ENCODE results near the gene VAMP1.

The VAMP1 gene

GRCh38 chr12:6425590-6426531 lies 44.6 kb downstream of the VAMP1 start:
- no peak overlapping the region for H3K4me3 ChIP-seq (ENCODE audit: low read length)
- DNase-seq (ENCODE audit: low read depth): no peak
- TF ChIP-seq CTCF (conservative IDR thresholded peaks at IDR 0.05; ENCODE audit: low read length): no peak

- H3K4me3 ChIP-seq (ENCODE audit: low read length): no peak overlapping the region
- no peak for DNase-seq (ENCODE audit: low read depth)
- TF ChIP-seq CTCF (conservative IDR thresholded peaks at IDR 0.05; ENCODE audit: low read length): no peak
These were observed 45.6 kb downstream of the VAMP1 start for GRCh38 chr12:6424866-6425265.

- no peak for TF ChIP-seq CTCF (conservative IDR thresholded peaks at IDR 0.05; ENCODE audit: low read length)
- no peak overlapping the region for H3K4me3 ChIP-seq (ENCODE audit: low read length)
These were observed 46.5 kb downstream of the VAMP1 start for GRCh38 chr12:6424008-6424347.

DNA sequence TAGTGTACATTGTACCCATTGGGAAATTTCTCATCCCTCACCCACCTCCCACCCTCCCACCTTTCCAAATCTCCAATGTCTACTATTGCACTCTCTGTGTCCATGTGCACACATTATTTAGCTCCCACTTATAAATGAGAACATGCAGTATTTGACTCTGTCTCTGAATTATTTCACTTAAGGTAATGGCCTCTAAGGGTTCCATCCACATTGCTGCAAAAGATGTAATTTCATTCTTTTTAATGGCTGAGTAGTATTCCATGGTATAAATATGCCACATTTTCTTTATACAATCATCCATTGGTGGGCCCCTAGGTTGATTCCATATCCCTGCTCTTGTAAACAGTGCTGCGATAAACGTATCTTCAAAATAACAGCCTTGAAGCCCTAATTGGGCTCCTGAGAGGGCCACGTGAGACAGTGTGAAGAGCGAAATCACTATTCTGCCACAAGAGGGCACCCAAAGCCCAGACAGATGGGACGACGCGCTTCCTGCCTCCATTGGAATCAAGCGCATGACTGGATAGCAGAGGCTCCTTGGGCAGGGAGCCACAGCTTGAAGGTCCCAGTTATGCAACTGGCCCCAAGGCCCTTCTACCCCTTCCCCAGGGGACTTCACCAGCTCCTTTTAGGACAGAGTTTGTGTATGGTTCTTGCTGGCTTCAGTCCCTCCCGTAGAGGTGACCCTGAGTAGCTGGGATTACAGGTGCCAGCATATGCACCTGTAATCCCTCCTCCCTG lies 47.0 kb downstream of the VAMP1 start:
- peak; percentile 92 for DNase-seq (ENCODE audit: low read depth)
- TF ChIP-seq CTCF (conservative IDR thresholded peaks at IDR 0.05; ENCODE audit: low read length): peak; percentile 90
- no peak overlapping the region for H3K4me3 ChIP-seq (ENCODE audit: low read length)

More at GRCh38 chr12:6424008-6424347, 46.5 kb downstream of the VAMP1 start:
- DNase-seq (ENCODE audit: low read depth): no peak

GRCh38 chr12:6420364-6420763 lies 50.1 kb downstream of the VAMP1 start:
- no peak overlapping the region for H3K4me3 ChIP-seq (ENCODE audit: low read length)
- no peak for TF ChIP-seq CTCF (conservative IDR thresholded peaks at IDR 0.05; ENCODE audit: low read length)
- no peak for DNase-seq (ENCODE audit: low read depth)

- no peak for TF ChIP-seq CTCF (conservative IDR thresholded peaks at IDR 0.05; ENCODE audit: low read length)
- no peak for DNase-seq (ENCODE audit: low read depth)
These were observed 51.7 kb downstream of the VAMP1 start for GRCh38 chr12:6418796-6419195.

More at GRCh38 chr12:6418796-6419195, 51.7 kb downstream of the VAMP1 start:
- H3K4me3 ChIP-seq (ENCODE audit: low read length): no peak overlapping the region
